HG03064 (cell line): ENCODE results near the gene SLC16A9.

Experiments
- ATAC-seq: cut with Tn5 transposase; IDR thresholded peaks from one replicate; pipeline ENCODE4 v1.9.1; 2021; ENCODE audit warnings: low read depth; ENCODE audit not compliant: unreplicated experiment

SLC16A9 gene

DNA sequence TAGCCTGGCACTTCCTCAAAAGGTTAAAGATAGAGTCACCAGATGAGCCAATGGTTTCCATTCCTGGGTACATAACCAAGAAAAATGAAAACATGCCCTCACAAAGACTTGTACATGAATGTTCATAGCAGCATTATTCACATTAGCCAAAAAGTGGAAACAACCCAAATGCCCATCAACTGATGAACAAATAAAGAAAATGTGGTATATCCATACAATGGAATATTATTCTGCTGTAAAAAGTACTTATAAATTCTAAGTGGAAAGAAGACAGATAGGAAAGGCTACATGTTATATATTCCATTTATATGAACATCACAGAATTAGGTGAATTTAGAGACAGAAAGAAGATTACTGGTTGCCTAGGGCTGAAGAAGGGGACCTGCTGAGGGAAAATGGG lies 10.7 kb upstream of the SLC16A9 start:
- no peak for ATAC-seq

DNA sequence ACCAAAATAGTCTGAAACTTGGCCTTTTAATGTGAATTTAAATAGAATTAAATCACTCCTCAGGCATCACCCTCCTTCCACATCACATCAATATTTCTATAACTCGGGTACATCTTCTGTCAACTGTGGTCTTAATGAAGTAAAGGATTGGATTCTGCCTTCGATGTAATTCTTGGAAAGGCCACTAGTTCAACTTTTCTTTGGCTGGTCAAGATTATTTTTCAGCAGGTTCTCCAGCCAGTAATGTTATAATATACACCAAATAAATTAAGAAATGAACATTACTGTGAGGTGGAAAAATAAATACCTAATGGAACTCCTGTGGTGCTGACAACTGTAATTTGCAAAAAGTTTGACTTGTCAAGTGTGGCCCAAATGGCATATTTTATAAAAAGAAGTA lies 9.7 kb upstream of the SLC16A9 start:
- ATAC-seq: no peak

DNA sequence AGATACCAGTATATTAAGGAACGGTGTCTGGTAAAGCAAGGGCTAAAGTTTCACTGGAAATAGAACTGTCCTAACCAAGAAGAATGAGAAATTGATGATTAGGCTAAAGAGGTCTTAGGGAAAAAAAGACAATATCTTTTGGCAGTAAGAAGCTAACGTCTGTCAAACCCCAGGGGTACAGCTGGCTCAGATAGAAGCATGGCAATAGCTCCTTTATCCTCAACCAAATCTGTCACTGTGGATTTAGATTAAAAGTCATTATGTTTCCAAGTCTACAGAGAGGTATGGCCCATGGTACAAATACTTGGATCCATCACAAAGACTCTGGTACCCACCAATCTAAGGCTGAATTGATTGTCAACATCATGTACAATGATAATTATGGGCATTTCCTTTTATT lies 8.6 kb upstream of the SLC16A9 start:
- no peak for ATAC-seq

DNA sequence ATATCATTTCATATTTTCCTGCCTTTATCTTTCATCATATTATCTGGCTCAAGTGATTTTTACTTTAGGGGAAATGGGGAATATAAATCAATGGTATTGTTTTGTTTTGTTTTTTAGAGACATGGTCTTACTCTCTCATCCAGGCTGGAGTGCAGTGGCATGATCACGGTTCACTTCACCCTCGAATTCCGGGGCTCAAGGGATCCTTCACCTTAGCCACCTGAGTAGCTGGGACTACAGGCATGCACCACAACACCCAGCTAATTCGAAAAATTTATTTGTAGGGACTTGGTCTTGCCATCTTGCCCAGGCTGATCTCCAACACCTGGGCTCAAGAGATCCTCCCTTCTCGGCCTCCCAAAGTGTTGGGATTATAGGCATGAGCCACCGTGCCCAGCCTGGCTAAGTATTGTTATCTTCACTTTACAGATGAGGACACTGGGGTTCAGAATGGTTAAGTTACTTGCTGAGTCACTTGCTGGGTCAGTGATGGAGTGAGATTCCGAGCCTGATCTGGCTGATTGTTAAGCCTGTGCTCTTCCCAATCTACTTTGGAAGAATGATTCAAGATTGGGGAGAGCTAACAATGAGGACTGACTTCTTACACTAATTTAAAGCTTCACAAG lies 3.7 kb upstream of the SLC16A9 start:
- no peak for ATAC-seq

DNA sequence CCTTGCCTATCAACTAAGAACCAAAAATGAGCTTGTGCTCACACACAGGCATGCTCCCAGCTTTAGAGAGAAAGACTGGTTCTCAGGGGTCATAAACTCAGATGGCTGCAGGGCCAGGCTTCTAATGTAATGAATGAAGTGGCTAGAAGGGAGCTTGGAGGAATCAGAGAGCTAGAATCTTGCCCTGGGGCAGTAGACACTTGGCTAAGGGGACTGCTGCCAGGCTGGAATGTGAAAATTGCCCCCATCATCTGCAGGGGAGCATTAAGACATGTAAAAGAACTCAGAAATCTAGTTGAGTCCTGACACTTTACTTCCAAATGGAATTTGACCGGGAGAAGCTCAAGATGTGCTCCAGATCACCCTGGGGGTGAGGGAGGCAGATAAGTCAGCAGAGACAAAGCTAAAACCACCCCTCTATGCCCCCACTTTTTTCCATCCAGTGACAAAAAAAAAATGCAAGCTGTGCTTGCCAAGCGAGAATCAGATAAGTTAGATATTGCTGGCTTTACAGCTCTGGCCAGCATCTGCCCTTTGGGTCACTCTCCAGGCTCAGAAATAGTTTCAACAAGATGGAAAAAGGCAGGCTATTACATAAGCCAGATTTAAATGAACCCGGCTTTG lies 2.3 kb upstream of the SLC16A9 start:
- no peak for ATAC-seq

DNA sequence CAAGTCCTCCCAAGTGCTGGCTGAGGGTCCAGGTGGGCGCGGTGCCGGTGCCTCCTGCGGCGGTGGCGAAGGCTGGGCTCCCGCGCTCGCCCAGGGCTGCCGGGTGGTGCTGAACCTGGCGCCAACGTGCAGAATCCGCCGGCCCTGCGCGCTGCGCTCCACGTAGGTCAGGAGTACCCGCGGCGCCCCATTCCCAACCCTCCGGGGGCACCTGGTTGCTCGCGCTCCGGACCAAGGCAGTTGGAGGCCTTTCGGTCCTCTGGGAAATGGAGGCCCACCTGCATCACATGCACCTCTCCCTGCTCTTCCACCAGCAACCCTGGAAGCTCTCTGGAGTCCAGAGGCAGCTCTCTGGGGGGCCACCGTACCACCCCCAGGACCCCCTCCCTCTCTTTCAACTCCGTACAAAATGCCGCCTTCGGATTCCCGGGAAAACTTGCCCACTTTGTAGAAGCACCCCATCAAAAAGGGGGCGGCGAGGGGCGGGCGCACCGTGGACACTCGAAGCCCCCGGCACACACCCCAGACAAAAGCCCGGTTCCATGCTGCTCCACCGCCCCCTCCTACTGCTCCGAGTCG lies 745 bp downstream of the SLC16A9 start:
- no peak for ATAC-seq

DNA sequence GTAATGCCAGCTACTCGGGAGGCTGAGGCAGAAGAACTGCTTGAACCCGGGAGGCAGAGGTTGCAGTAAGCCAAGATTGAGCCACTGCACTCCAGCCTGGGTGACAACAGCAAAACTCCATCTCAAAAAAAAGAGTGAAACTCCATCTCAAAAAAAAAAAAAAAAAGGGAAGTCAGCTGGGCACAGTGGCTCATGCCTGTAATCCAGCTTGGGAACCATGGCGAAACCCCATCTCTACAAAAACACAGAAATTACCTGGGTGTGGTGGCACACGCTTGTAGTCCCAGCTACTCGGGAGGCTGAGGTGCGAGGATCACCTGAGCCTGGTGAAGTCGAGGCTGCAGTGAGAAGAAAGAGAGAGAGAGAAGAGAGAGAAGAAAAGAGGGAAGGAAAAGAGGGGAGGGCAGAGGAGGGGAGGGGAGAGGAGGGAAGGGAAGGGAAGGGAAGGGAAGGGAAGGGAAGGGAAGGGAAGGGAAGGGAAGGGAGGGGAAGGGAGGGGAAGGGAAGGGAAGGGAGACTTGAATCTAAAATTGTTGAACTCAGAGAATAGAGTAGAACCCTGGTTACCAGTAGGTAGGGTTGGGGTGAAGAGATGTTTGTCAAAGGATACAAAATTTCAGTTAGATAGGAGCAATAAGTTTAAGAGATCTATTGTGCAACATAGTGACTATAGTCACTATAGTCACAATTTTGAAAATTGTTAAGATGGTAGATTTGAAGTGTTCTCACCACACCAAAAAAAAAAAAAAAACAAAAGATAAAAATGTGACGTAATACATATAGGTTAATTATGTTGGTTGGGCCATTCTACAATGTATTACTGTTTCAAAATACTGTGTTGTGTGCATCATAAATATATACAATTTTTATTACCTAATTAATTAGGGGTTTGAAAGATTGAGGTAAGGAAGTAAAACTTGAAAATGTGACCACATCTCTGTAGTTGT lies 2.5 kb downstream of the SLC16A9 start:
- ATAC-seq: no peak

DNA sequence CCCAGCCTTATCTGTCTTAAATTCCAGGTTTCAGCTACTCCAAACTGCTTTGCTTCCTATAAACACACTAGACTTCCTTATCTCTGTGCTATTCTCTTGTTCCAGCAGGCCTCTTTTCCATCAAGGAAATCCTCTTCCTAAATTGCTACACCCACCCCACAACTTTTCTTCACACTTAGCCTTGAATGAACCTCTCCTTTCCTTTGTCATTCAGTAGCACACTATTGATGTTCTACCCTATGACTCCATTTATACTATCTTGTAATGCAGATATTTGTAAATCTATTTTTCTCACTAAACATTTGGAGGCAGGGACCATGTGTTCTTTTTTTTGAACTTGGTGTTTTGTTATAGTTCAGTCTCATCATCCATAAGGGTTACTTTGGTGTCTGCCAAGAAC lies 3.7 kb downstream of the SLC16A9 start:
- no peak for ATAC-seq

DNA sequence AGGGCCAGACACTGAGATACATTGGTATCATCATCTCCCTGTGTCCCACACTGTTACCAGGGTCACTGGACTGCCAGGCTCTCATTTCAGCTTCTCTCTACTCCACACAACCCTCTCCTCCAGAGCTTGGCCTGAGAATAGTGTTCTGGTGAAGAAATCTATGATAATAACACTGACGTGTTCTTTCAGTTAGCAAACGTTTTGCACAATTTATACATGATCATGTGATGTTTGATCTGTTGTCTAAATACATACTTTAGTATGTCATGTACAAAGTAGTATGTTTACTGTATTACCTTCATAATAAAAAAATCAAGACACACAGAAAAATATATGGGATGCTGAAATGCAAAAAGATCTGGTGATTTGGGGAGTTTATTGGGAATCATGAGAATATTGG lies 5.0 kb downstream of the SLC16A9 start:
- no peak for ATAC-seq

DNA sequence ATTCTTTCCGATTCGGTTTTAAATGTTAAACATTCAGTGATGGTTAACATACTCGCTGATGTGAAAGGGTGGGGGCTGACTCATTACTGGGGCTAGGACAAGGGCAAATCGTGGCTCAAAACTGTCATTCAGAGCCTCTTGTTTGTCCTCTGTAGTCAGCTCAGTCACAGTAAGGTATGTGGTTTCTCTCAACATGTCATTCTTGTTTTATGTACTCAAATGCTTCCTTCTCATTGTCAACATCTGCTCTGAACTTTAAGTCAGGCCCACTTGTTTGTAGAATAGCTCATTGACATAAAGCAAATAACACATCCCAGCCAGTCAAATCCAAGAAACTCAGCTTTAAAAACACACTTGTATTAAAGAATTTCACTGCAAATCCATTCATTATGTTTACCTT lies 7.3 kb downstream of the SLC16A9 start:
- ATAC-seq: no peak

DNA sequence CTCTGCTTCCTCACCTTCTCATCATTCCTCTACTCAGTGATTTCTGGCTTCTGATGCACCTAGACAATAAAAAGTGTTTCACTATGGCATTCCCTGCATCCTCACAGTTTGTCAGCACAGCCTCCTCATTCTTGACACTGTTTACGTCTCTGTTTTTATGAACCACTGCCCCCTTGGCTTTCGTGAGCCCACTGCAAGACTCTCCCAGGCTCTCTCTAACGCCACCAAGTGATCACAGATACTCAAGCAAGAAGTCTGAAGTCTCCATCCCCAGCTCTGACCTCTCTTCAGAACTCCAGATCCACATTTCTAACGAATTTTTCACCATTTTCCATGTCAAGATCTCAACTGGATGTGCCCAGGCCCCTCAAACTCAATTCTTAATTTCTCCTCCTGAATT lies 8.9 kb downstream of the SLC16A9 start:
- no peak for ATAC-seq

DNA sequence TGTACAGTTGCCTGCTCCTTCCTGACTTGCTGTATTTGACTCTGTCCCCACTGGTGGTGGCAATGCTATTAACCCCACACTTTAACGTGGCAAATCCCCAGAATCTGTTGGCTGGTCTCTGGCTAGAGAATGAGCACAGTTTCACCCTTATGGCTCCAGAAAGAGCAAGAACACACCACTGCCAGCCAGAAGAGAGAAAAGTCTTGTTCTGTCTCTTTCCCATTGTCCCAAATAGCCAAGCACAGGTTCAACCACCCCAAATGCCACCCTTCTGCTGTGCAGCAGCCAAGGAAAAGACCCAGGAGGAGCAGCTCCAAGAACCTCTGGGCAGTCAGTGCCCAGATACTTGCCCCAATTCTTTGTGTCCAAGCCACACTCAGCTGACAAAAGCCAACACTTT lies 11.3 kb downstream of the SLC16A9 start:
- no peak for ATAC-seq

DNA sequence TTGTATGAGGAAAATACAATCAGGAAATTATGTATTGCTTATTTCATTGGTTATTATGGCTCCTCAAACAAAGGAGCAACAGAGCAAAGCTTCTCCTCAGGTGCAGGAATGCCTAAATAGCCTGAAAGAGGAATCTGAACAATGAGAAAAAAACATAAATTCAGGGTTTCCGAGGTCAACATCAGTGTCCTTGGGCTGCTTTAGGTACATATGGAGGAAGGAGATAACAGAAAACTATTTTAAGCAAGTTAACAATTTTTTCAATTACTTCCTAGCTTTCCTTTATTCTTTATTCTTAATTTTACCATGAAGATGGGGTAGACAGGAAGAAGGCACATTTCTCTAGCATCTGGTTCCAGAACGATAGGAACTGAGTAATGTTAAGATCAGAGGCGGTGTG lies 14.0 kb downstream of the SLC16A9 start:
- no peak for ATAC-seq

DNA sequence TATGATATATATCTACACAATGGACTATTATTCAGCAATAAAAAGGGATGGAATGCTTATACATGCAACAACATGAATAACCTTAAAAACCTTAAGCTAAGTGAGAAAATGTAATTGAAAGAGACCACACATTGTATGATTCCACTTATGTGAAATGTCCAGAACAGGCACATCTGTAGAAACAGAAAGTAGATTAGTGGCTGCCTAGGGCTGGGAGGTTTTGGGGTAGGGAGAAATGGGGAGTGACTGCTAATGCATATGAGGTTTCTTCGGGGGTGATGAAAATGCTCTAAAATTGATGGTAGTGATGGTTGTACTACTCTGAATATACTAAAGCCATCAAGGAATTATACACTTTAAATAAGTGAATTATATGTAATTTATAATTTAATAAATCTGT lies 14.7 kb downstream of the SLC16A9 start:
- no peak for ATAC-seq

DNA sequence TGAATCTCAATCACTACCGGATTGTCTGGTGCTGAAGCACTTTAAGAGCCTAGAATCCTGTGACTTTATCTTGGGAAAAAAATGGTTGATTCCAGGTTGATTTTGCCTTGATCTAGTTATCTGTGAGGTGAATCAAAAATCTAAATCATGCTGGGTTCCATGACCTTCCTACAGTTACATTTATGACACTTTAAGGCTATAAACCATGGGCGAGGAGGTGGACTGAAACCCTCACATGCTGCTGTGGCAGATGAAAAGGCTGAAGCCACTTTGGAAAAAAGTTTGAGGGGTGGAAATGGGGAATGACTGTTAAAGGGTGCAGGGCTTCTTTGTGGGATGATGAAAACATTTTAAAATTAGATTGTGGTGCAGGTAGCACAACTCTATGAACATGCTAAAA lies 17.5 kb downstream of the SLC16A9 start:
- ATAC-seq: no peak

DNA sequence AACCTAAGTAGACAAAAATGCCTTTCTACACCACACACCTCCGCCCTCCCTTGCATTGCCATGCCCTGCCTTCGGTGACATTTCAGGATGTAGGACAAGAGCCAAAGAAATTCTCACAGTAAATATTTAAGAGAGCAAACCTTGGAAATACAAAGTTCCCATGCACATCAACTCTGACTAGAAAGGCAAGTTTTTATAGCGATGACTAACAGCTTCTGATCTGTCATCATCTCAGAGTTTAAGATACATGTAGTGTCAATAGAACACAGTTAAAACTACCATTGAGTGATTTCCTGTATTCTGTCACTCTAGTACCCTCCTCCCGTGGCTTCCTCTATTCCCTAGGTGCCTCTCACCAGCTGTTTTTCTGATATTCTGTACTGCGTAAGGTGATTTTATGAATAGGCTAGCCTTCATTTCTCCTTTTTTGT lies 20.7 kb downstream of the SLC16A9 start:
- ATAC-seq: no peak

DNA sequence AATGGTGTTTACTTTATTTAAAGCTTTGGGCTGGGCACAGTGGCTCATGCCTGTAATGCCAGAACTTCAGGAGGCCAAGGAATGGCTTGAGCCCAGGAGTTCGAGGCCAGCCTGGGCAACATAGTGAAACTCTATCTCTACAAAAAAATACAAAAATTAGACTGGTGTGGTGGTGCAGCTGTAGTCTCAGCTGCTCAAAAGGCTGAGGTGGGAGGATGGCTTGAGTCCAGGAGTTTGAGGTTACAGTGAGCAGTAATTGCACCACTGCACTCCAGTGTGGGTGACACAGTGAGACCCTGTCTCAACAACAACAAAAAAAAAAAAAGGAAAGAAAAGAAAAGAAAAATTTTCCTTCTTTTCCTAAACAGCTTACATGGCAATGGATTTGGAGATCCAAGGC lies 22.0 kb downstream of the SLC16A9 start:
- ATAC-seq: no peak

DNA sequence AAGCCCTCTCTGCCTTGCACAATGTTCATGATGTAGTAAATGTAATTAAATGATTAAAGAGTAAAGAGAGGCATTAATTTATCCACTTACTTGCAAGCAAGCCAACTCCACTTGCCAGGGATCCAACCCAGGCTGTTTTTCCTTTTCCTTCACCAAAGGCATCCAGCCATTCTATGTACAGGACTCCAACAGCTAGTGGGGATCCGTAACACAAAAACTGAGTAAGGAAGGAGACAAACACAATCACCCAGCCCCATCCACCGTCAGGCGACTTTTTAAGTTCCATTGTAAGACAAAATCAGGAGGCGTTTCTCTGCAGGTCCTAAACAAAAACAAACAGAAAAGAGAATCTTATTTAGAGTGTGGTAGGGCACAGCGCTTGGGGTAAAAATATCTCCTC lies 25.6 kb downstream of the SLC16A9 start:
- ATAC-seq: no peak

DNA sequence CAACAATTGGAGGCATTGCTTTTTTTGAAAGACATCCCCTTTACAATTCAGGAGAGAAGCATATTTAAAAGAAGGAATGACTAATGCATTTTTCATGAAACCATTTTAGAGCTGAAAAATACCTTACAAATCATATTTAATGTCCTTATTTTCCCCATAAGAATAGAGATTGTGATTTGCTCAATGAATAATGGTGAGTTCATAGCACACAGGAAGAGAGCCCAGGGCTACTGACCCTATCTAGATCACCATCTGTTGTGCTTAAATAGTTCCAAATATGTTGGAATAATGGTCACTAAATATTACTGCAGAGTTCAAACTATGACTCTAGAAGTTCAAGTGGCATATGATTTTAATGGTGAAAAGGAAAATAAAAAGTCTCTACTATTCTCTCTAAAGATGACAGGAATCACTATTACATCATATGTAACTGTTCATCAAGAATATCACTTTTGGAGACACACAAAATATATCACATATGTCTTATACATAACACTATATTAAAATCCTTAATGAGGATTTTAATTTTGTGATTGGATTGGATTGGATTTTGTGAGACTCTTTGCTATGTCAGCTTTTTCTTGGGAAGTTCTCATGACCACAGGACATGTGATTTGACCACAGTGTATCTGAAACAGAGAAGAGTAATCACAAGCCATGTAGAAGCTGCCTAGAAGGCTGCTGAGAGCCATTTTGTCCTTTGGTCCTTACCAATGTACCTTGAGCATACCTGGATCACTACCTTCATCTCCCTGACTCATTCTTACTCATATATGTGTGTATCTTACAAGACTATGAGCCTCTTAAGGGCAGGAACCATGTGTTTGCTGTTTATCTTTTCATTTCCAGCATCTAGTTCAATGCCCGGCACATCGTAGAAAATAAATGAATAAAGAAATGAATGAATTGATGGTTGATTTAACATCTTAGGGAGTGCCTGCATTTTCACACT lies 26.4 kb downstream of the SLC16A9 start:
- no peak for ATAC-seq

DNA sequence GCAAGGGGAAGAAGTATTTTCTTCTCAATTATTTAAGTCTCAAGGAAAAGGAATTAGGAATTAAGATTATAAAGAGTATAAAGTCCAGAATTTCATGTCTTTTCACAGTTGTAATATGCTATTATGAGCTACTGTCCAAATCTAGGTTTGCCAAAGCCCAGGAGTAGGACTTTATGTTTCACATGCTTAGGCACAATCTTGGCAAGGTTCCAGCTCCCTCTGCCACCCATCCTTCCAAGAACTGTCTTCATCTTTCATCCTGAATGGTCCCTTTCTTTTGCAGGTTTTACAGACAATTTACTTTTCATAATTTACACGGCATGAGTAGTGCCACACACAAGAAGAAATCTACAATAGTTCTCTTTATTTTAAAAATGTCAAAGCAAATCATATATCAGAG lies 29.5 kb downstream of the SLC16A9 start:
- ATAC-seq: no peak
